ENCODE results near the gene AK8.

AK8 gene

DNA sequence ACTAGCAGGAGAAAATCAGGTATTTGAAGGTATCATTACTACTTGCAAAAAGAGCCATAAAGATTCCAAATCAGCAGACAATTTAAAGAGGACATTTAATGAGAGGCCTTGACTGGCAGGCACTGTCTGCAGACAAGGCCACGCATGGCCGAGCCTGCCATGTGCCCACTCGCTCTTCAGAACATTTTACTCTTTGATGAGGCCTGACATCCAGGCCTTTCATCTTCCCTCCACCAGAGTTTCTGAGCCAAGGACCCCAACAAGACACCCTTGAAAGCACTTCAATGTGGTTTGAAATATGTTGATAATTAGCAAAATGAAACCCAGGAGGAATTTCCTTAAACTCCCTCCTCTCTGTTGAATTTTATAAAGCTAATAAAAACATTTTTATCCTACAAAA is 16.4 kb downstream of the AK8 start:
- DNase-seq (ENCODE audit: low read depth in 3 of 3, low spot score in 1 of 3): no peak

DNA sequence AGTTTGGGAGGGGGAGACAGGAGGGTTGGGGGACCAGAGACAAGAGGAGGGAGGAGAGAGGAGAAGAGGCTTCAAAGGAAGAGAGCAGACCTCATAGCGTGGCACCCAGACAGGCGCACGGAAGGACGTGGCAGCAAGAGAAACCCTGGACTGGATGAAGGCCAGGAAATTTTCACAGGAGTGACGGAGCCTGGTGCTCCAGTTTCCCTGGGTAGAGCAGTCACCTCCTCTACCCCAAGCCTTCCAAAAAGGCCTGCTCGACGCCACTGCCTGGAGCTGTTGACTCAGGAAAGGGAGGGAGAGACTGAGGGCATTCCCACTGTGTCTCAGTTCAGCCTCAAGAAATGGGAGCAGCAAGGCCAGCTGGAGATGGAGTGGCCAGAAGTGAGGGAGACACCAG is 19.3 kb downstream of the AK8 start:
- DNase-seq (ENCODE audit: low read depth in 3 of 3, low spot score in 1 of 3): no peak

DNA sequence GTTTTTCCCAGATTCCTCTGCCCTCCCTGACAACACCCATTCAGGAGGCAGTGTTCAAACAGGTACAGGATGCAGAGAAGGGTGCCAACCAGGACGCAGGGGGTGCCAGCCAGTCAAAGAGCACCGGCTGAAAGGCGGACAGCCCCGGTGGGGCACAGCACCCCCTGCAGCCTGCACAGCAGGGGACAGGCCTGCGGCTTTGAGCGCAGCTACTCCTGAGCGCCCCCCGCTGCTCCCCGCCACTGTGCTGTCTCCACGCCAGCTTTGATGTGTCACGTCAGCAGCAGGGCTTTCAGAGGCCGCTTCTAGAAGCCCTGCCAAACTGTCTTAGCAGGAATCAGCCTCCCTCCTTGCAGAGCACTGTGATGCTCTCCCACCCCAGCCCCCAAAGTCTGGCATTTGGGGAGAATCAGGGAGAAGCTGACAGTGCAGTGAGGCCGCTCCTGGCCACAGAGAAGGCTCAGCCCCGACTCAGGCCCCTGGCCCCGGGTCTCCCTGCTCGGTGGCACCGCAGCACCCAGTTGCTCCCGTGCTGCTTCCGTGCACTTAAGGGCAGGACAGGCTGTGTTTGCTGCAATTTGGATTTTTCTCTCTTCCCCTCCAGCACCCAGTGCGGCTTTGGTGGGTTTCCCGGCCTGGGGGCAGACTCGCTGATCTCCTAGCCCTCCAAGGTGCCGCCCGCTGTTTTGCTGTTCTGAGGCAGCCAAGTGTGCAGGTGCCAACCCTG is 20.3 kb downstream of the AK8 start:
- DNase-seq (ENCODE audit: low read depth in 3 of 3, low spot score in 1 of 3): no peak

DNA sequence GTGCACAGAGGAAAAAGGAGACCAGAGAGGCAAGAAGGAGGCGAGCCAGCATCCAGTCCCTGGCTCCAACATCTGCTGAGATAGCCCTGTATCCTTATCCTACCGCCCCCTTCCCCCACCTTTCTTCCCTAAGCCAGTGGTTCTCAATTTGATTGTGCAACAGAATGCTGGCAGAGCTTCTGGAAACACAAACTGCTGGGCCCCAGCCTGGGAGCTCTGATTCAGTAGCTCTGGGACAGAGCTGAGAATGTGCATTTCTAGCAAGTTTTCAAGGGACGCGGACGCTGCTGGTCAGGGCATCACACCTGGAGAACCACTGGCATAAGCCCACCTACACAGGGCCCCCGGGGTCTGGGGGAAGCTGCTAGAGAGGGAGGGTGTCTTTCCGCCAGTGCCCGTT is 21.1 kb downstream of the AK8 start:
- no peak for DNase-seq (ENCODE audit: low read depth in 3 of 3, low spot score in 1 of 3)

DNA sequence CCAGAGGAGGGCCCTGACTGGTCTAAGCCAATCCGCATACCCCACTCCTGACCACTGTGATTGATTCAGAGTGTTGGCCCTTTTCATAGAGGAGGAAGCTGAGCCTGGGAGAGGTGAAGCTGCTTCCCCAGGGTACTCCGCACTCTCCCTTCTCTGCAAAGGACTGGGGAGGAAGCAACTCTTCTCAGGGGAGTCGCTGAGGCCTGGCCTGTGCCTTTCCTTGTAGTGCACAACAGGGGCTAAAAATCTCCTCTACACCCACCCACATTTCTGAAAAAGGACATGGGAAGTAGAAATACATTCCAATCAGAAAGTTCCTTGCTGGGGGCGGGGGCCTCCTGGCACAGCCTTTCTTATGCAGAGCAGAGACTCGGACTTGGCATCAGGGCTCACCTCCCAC is 22.2 kb downstream of the AK8 start:
- DNase-seq (ENCODE audit: low read depth in 3 of 3, low spot score in 1 of 3): no peak

DNA sequence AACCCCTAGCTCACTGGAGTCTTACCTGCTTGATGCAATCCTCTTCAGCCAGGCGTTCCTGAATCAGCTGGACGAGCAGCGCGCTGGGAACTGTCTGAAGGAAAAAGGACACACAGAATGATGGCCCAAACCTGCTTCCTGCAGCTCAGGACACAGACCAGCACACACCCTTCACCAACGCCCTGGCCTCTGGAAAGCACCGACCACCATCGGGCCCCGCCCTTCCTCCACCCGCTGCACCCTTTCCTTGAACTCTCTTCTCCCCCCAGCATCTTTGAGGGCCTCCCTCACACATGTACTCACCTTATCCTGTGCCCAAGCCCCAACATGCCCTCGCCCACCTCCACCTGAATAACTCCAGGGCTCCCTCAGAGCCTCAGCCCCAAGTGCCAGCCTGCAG is 23.3 kb downstream of the AK8 start:
- DNase-seq (ENCODE audit: low read depth in 3 of 3, low spot score in 1 of 3): no peak

DNA sequence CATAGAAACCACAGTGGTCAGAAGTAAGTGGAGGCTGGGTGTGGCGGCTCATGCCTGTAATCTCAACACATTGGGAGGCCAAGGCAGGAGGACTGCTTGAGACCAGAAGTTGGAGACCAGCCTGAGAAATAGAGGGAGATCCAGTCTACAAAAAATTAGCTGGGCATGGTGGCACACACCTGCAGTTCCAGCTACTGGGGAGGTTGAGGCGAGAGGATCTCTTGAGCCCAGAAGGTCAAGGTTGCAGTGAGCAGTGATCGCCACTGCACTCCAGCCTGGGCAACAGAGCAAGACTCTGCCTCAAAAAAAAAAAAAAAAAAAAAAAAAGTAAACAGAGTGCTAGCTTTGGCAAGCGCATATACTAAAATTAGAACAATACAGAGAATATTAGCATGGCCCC is 24.6 kb downstream of the AK8 start:
- DNase-seq (ENCODE audit: low read depth in 3 of 3, low spot score in 1 of 3): no peak

DNA sequence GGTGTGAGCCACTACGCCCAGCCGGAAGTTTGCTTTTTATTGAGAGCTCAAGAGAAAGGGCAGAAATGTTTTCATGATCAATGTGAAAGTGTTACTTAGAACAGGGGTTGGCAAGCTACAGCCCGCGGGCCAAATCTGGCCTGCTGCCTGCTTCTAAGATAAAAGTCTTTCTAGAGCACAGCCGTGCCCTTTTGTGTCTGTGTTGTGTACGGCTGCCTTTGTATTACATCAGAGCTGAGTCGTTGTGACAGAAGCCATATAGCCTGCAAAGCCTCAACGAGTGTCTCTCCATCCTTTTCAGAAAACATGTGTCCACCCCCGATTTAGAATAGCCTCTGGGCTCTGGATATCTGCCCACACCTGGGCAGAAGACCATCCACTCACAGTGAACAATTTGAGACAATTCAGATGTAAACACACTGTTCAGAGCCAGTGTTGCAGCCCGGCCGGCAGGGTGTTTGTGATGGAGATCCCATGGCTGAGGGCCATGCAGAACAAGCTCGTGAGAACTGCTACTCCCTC is 28.8 kb downstream of the AK8 start:
- DNase-seq (ENCODE audit: low read depth in 3 of 3, low spot score in 1 of 3): no peak

DNA sequence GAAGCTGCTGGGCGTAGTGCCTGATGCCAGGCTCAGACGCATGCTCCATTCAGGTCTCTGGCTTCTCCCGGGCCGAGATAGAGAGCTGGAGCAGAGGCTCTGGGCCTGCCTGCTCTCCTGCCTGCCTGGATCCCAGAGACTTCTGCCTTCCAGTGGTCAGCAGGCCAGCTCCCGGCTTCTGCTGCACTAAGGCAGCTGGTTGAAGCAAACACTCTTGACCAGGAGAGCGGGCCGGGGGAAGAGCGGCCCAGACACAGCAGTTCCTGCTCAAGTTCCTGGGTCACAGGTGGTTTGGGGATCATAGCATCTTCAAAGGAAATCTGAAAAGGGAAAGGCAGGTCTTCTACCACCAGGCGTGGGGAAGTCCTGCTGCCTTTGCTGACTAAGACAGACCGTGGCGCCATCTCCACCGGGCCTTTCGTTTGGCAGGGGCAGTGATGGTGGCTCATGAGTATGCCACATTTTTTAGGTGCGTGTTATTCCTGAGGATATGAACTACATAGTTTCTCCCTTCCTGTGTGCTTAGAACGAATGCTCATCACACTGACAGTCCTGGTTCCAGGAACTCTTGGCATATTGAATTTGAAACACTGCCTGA is 31.1 kb downstream of the AK8 start:
- DNase-seq (ENCODE audit: low read depth in 3 of 3, low spot score in 1 of 3): no peak

DNA sequence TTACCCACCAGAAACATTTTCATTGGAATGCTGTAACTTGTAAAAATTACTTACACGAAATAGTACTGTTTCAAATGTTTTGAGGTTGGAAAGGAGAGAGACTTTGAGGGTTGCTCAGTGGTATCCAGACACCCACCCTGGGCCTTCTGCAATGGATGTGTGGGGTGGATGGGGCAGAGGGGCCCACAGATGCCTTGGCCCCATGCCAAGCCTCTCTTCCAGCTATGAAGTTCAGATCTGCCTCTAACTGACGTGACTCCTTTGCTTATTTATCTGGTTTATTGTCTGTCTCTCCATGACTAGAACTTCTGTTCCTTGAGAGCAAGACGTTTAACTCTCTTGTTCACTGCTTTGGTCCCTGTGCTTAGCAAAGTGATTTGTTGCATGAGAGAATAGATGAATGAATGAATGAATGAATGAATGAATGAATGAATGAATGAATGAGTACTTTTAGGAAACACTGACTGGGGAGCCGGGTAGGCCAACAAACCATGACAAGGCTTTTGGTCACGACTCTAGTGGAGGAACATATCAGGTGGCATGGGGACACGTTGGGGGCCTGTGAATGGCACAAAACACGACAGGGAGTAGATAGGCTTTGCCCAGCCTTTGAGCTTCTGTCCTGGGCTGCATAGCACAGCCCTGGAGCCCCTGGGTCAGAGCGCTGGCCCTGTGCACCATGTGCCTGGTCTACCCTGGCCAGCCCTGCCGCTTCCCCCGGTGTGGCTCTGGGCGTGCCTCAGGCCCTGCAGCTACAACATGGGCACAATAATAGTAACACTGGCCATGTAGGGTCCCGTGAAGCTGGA is 31.8 kb downstream of the AK8 start:
- no peak for DNase-seq (ENCODE audit: low read depth in 3 of 3, low spot score in 1 of 3)

DNA sequence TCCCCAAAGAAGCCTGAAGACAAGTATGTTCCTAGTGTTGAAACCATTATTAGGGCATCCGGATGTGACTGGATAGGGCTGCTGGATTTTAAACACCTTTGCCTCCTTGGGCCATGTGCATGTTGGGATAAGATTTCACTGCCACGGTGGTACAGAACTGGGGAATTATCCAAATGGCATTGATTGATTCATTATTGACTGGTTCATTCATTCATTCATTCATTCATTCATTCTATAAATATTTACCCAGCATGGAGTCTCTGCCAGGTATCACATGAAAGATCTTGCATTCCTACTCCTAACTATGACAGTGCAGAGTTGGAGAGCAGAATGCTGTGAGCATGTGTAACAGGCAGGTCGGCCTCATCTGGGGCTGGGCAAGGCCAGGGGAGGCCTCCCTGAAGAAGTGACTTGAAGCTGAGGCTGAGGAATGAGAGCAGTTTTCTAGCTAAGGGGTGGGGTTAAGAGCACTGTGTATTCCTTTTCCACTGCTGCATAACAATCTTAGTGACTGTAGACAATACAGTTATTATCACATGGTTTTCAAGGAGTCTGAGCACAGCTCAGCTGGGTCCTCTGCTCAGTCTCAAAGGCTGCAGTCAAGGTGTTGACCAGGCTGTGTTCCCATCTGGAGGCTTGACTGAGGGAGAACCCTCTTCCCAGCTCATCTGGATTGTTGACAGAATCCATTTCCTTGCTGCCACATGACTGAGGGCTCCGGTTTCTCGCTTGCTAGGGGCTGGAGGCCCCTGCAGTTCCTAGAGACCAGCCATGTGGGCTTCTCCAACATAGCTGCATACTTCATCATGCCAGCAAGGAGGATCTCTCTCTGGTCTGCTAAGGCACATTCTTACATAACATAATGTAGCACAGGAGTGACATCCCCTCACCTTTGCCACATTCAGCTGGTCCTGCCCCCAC is 35.7 kb downstream of the AK8 start:
- DNase-seq (ENCODE audit: low read depth in 3 of 3, low spot score in 1 of 3): no peak

DNA sequence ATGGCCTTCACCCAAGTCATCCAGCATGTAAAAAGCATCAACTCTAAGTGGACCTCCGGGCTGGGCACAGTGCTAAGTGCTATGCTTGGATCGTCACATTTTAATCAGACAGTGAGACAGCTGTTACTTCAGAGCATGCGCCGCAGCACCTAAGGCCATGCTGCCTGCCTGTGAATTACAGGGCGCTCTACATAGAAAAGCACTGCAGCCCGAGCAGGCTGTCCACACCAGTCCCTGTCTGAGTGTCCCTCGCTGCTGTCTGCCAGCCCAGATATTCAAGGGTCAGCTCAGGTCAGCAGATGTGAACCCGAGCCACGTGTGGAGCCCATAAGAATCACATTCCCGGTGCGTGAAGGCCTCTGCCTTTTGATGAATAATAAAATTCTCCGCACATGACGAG is 37.1 kb downstream of the AK8 start:
- no peak for DNase-seq (ENCODE audit: low read depth in 3 of 3, low spot score in 1 of 3)

DNA sequence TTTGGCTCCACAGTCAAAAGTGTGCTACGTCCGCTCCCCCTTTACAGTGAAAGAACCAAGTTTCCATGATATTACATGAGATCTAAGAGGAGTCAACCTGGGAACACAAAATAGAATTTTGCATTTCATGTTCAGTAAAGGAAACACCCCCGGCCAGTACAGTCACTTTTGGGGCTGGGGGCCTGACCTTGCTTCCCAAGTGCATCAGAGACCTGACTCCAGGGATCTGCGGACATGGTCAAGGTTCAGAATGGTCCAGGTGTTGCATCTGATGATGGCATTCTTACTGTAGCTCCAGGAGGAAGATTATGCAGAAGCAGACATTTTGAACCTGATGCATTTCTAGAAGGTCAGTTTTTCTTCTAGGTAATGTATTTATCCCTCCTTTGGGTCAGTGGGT is 39.8 kb downstream of the AK8 start:
- DNase-seq (ENCODE audit: low read depth in 3 of 3, low spot score in 1 of 3): no peak

DNA sequence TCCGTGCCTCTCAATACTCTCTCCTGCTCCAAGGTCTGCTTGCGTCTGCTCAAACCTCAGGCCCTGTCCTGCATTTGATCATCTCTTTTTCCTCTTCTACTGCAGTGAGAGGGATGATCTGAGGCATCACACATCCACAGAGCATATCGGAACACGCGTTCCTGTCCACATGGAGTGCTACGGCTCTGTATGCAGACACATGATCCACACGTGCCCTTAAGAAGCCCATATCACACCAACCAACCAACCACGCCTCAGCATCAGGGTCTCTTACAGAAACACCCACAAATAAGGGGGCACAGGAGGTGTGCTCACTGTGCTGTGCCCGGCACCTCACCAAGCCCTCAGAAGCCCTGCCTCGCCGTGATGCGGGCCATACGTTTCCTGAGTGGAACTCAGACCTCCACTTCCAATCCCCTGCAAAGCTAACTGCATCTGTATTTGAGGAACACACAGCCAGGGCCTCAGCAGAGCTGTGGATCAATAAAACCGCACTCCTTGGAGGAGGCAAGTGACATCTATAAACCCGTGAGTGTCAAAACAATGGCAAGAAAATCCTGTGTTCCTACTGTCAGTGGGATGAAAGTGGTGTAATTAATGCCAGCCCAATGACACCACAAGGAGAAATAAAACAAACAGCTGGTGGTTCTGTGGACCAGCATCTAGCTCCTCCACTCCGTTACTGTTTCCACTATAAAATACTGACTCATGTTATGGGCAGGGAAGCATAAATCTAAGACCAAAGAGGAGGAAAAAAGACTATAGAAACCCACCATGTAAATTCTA is 40.4 kb downstream of the AK8 start:
- DNase-seq (ENCODE audit: low read depth in 3 of 3, low spot score in 1 of 3): no peak

DNA sequence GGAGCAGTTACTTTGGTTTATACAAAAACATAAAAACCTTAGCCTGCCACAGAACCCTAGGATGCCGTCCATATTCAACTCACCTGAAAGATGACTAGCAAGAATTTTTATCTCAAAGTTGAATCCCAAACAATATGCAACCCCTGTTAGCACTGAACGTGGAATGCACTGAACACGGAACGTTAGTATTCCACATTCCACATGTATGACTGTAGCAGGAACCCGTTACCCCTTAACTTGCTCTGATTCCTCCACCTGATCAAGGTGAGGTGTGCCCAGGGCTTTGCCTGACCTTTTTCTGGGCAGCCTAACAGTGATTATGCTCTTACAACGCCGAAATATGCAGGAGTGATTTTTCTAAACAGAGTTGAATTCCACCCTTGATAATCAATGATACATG is 43.7 kb downstream of the AK8 start:
- DNase-seq (ENCODE audit: low read depth in 3 of 3, low spot score in 1 of 3): no peak

DNA sequence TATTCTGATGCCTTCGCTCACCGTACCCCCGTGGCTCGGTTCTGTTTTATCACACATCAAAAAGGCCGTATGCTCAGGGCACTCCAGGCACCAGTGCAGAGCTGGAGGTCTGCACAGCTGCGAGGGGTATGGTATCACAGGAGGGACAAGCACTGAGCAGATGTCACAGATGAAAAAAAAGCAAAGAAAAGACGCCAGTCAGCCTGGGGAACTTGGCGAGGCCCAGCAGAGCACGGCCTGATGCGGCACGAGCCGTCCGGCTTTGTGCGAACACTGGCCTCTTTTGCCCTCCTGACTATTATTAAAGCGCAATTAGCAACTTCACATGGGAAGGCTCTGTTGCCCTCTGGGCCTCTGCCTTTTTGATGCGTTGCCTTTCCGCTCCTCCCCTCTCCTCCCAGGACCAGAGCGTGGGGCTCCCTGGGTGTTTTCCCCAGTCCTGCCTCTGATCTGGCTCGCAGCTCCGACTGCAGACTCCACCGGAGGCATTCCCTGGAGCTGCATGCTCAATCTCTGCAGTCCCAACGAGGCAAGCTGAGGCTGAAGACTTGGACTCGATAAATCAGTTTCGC is 44.4 kb downstream of the AK8 start:
- DNase-seq (ENCODE audit: low read depth in 3 of 3, low spot score in 1 of 3): no peak

DNA sequence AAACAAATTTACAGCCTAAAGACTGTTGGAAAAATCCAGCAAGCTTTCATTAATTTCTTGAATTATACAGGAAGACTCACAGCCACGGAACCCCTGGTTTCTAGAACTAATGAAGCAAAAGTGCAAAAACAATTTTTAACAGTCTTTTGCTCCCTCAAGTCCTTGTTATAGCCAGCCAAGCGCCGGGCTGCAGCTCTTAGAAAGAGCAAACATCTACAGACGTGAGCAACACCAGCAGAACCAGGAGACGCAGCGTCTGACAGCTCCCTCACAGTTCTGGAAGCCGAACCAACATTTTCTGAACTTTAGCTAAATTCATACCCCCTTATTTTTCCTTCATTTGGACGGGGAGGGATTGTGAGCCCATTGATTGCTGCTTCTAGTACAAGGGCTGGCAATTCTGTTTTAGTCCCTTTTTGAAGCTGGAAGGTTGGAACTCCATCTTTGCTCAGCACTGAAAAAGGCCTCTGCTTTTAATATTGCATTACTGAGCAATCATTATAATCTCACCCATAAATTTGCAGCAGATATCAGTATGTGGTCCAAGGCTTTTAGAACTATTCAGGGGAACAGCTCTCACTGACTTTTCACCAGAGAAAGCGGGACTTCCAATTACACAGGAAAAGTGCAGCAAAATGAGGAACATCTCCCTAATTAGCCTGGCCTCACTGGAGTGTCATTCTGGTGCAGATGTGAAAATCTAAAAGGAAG is 45.8 kb downstream of the AK8 start:
- DNase-seq (ENCODE audit: low read depth in 3 of 3, low spot score in 1 of 3): no peak

DNA sequence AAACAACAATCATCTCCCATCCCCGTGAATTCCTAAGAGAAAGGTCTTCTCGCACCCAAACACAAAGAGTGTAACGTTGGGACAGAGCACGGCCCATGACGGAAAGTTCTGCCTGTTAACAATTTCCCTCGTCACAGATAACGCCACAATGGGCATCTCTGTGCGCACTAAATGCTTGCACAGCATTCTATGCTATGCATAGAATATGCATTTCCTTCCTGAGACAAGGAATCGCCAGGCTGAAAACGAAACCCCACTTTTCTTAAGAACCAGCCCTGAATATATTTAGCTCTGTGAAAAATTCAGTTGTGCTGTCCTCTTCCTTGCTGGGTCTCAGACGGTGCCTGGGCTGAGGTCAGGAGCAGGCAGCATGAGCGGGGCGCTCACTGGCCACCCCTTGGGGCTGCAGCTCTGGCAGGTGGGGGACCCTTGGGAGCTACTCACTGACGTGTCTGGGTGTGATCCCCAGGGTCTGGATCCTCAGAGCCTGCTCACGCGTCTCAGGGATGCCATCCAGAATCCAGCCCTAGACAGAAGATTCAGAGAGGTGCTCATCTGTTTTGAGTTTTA is 49.8 kb downstream of the AK8 start:
- no peak for DNase-seq (ENCODE audit: low read depth in 3 of 3, low spot score in 1 of 3)

DNA sequence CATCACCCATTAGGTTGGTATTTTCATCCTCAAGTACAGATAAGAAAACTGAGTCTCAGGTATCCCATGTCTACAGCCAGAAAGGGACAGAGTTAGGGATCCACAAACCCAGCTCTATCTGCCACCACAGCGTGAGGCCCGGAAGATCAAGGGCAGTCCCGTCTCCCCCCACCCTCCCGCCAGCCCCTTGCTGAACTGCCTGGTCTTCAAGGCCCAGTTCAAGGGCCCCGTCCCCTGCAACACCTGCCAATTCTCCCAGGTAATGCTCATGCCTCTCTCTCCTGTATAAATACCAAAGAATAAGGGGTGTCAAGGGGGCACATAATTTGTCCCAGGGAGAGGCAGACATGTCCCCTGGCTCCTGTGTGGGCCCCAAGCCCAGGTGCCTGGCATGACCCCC is 50.7 kb downstream of the AK8 start:
- DNase-seq (ENCODE audit: low read depth in 3 of 3, low spot score in 1 of 3): no peak

All from stimulated activated CD4-positive, alpha-beta T cell treated with anti-CD3 and anti-CD28 coated beads, TNF-alpha, amount 100 ng/mL, for 1 hour (primary cell).